Astrocyte of the spinal cord (primary cell): ENCODE results near the gene CPD.

ENCODE experiments used
- DNase-seq: peaks from one replicate; pipeline ENCODE4 v3.0.0; 2011; ENCODE audit warnings: low read depth, low spot score
- H3K4me3 ChIP-seq: 2 replicates; pipeline ENCODE4 v1.5.1; 2011; ENCODE audit warnings: low read depth, mild to moderate bottlenecking, low read length, moderate library complexity
- in situ Hi-C: cut with HindIII; loops from 2 replicates; pipeline ENCODE4 v1.10.0; 2017; ENCODE audit warnings: low sequenced_read_pairs
- TF ChIP-seq, protein P1 (sequence below): IDR thresholded peaks from 2 replicates; pipeline ENCODE4 v1.5.1; 2012; ENCODE audit warnings: low read depth, mild to moderate bottlenecking, low read length, inconsistent platforms

Gene CPD

GRCh38 chr17:30482555-30482954, 103.8 kb downstream of the CPD start:
- TF ChIP-seq, protein P1, sequence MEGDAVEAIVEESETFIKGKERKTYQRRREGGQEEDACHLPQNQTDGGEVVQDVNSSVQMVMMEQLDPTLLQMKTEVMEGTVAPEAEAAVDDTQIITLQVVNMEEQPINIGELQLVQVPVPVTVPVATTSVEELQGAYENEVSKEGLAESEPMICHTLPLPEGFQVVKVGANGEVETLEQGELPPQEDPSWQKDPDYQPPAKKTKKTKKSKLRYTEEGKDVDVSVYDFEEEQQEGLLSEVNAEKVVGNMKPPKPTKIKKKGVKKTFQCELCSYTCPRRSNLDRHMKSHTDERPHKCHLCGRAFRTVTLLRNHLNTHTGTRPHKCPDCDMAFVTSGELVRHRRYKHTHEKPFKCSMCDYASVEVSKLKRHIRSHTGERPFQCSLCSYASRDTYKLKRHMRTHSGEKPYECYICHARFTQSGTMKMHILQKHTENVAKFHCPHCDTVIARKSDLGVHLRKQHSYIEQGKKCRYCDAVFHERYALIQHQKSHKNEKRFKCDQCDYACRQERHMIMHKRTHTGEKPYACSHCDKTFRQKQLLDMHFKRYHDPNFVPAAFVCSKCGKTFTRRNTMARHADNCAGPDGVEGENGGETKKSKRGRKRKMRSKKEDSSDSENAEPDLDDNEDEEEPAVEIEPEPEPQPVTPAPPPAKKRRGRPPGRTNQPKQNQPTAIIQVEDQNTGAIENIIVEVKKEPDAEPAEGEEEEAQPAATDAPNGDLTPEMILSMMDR, result no peak
- no peak overlapping the region for H3K4me3 ChIP-seq
- in situ Hi-C loops, result no loop called here
- DNase-seq, result no peak

GRCh38 chr17:30483159-30483558, 104.4 kb downstream of the CPD start:
- TF ChIP-seq, protein P1, result no peak
- in situ Hi-C loops, result no loop called here
- DNase-seq, result no peak
- no peak overlapping the region for H3K4me3 ChIP-seq

- TF ChIP-seq, protein P1, result no peak
- no peak for DNase-seq
- no peak overlapping the region for H3K4me3 ChIP-seq
- in situ Hi-C loops, result no loop called here
Observed at GRCh38 chr17:30493780-30494179, 115.1 kb downstream of the CPD start.

- in situ Hi-C loops, result no loop called here
- no peak for DNase-seq
- TF ChIP-seq, protein P1, result no peak
- no peak overlapping the region for H3K4me3 ChIP-seq
Observed at GRCh38 chr17:30495586-30495985, 116.9 kb downstream of the CPD start.

GRCh38 chr17:30503558-30503957, 124.8 kb downstream of the CPD start:
- TF ChIP-seq, protein P1, result no peak
- no peak for DNase-seq
- H3K4me3 ChIP-seq, result no peak overlapping the region
- in situ Hi-C loops, result no loop called here

DNA sequence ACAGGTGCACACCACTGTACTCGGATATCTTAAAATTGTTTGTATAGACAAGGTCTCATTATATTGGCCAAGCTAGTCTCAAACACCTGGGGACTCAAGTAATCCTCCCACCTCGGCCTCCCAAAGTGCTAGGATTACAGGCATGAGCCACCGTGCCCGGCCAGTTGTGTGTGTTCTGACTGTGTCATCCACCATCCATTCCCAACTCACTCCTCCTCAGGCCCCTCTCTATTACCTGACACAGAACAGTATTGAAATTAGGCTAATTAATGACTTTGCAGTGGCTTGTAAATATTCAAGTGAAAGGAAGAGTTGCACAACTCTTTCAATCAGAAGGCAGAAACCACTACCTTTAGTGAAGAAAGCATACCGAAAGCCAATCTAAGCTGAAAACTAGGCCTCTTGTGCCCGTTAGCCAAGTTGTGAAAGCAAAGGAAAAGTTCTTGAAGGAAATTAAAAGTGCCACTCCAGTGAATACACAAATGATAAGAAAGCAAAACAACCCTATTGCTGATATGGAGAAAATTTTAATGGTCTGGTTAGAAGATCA, 127.2 kb downstream of the CPD start:
- TF ChIP-seq, protein P1, result no peak
- in situ Hi-C loops, result no loop called here
- DNase-seq, result no peak
- H3K4me3 ChIP-seq, result no peak overlapping the region

GRCh38 chr17:30506481-30506880, 127.8 kb downstream of the CPD start:
- no peak for DNase-seq
- H3K4me3 ChIP-seq, result no peak overlapping the region
- in situ Hi-C loops, result no loop called here
- TF ChIP-seq, protein P1, result no peak
